Cardiac fibroblast (primary cell): ENCODE results near the gene SLC29A2.
"Not testable (repeated sequence)": the region's sequence is repeated elsewhere in the genome, so short reads cannot be mapped to it uniquely, and the experiment has no call there.

Experiments
- DNase-seq, 2 donors: peaks; one replicate each; pipeline versions ENCODE4 v3.0.0 to v3.0.0-alpha.2; 2010; ENCODE audit warnings: low read depth in 2 of 2
- H3K4me3 ChIP-seq, 2 donors: replicated peaks in 1 of 2; 1 replicate in 1 of 2; 2 replicates in 1 of 2; pipeline ENCODE4 v1.5.1; 2011; ENCODE audit warnings: low read depth in 2 of 2, low read length in 2 of 2, mild to moderate bottlenecking in 2 of 2, moderate library complexity in 1 of 2
- CTCF ChIP-seq: IDR thresholded peaks from one replicate; pipeline ENCODE4 v1.5.1; 2011; ENCODE audit warnings: low read depth, mild to moderate bottlenecking, low read length, inconsistent platforms

The SLC29A2 gene

DNA sequence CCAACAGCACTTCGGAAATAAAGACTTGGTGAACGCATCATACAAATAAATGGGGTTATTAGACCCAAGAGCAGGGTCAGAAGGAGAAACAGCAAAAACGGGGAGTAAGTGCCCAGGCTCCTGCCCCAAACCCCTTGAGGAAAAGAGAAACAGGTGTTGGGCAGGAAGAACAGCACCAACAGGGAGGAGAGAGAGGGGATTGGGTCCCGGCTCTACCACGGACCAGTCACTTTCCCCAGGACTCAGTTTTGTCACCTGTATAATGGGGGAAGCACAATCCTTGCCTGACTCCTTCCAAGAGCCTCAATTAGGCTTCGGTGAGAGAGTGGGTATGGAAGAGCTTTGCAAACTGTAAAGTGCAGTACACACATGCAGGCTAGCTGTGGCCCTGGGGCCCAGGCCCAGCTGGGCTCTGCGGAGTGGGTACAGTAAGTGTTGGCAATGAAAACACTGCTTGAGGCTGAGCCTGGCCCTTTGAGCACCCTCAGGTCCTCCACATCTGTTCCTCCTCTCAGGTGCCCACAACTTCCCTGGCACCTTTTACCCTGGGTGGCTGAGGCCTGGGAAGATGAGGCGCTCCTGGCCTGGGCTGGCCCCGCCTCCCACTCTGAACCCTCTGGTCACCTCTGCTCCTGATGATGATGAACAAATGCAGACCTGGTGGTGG, 8.9 kb downstream of the SLC29A2 start:
- no peak for DNase-seq
- no peak for TF ChIP-seq CTCF
- no peak overlapping the region for H3K4me3 ChIP-seq

DNA sequence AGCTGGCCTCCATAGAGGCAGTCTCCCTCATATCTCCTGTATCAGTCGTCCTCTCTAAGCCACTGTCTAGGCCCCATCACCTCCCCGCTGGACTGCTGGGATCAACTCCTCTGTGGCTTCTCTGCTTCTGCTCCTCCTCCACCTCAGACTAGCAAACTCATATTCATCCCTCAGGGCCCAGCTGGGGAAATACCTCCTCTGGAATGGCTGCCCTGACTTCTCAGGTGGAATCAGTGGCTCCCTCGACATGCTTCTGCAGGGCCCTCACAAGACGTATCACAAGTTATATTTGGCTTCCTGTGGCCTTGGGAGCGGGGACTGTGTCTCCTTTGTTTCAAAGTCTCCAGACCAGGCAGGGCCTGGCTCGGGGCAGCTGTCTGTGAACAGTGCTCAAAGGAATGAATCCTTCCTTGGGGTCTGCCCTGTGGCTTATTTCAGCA, 10.0 kb downstream of the SLC29A2 start:
- no peak for TF ChIP-seq CTCF
- H3K4me3 ChIP-seq: no peak overlapping the region
- no peak for DNase-seq

DNA sequence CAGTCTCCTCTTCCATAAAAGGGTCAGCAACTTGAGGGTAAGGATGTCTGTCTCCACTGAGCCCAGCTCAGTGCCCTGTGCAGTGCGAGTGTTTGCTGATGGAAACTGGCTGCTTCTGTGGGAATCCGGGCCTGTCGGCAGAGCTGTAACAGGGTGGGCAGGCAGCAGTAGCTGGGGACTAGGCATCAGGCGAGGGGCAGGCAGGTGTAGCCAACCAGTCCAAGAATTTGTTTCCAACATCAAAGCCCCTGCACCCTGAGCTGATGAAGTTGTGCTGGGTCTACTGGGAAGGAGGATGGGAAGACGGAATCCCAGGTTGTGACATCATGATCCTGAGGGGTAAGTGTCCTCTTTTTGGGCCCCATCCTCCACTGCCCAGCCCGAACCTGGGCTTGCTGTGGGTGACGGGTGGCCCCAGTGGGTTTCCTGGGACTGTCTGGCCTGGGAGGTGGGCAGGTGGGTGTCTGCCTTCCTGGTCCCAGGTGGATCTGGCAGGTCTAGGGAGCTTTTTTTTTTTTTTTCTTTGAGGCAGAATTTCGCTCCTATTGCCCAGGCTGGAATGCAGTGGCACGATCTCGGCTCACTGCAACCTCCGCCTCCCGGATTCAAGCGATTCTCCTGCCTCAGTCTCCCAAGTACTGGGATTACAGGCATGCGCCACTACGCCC, 11.0 kb downstream of the SLC29A2 start:
- H3K4me3 ChIP-seq: no peak overlapping the region
- no peak for TF ChIP-seq CTCF
- DNase-seq: no peak

DNA sequence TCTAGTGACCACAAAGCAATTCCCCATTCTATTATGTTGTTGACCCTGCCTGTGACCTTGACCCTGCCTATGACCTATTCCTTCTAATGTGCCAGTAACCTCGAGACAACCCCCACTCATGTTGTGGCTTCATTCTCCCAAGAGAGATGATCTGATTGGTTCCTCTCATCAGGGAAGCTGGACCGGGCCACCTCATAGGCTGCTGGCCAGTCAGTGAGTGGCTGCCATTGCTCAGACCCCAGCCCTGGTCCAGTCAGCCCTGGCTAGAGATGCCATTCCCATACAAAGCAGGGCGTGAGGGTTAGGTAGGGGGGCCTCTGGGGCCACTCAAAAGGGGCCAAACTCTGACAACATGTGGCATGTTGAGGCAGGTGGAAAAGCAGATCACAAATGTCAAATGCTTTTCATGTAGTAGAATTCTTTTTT, 11.9 kb downstream of the SLC29A2 start:
- DNase-seq: no peak
- TF ChIP-seq CTCF: no peak
- H3K4me3 ChIP-seq: no peak overlapping the region

DNA sequence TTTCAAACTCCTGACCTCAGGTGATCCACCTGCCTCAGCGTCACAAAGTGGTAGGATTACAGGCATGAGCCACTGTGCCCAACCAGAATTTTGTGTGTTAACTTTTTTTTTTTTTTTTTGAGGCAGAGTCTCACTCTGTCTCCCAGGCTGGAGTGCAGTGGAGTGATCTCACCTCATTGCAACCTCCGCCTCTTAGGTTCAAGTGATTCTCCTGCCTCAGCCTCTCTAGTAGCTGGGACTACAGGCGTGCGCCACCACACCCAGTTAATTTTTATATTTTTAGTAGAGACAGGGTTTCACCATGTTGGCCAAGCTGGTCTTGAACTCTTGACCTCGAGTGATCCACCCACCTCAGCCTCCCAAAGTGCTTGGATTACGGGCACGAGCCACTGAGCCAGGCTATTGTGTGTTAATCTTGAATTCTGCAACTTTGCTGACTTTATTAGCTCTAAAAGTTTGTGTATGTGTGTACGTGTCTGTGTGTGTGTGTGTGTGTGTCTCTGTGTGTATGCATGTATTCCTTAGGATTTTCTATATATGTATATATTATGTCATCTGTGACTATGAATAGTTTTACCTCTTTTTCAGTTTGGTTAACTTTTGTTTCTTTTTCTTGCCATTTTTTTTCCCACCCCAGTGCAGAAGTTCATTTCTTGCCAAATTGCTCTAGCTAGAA, 20.9 kb downstream of the SLC29A2 start:
- H3K4me3 ChIP-seq, DNase-seq: not testable (repeated sequence)

GRCh38 chr11:66349084-66349386, 22.5 kb downstream of the SLC29A2 start:
- no peak for TF ChIP-seq CTCF
- no peak overlapping the region for H3K4me3 ChIP-seq
- no peak for DNase-seq
